GM12874 (cell line): Measurements from ENCODE around the gene RAB9B.

Source experiments
- TF ChIP-seq, protein P1 (sequence below): IDR thresholded peaks from 2 replicates; pipeline ENCODE4 v1.5.1; 2011; ENCODE audit warnings: low read depth, mild to moderate bottlenecking, control low read depth, low read length, moderate library complexity; ENCODE audit not compliant: insufficient read depth

RAB9B gene

DNA sequence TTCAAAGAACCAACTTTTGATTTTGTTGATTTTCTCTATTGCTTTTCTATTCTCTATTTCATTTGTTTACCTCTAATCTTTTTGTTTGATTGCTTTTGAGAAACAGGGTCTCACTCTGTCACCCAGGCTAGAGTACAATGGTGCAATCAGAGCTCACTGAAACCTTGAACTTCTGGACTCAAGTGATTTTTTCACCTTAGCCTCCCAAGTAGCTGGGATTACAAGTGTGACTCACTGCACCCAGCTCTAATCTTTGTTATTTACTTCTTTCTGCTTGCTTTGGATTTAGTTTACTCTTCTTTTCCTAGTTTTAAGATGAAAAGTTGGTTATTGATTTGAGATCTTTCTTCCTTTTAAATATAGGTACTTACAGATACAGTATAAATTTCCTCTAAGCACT is 26.2 kb downstream of the RAB9B start:
- TF ChIP-seq, protein P1, sequence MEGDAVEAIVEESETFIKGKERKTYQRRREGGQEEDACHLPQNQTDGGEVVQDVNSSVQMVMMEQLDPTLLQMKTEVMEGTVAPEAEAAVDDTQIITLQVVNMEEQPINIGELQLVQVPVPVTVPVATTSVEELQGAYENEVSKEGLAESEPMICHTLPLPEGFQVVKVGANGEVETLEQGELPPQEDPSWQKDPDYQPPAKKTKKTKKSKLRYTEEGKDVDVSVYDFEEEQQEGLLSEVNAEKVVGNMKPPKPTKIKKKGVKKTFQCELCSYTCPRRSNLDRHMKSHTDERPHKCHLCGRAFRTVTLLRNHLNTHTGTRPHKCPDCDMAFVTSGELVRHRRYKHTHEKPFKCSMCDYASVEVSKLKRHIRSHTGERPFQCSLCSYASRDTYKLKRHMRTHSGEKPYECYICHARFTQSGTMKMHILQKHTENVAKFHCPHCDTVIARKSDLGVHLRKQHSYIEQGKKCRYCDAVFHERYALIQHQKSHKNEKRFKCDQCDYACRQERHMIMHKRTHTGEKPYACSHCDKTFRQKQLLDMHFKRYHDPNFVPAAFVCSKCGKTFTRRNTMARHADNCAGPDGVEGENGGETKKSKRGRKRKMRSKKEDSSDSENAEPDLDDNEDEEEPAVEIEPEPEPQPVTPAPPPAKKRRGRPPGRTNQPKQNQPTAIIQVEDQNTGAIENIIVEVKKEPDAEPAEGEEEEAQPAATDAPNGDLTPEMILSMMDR = no peak

DNA sequence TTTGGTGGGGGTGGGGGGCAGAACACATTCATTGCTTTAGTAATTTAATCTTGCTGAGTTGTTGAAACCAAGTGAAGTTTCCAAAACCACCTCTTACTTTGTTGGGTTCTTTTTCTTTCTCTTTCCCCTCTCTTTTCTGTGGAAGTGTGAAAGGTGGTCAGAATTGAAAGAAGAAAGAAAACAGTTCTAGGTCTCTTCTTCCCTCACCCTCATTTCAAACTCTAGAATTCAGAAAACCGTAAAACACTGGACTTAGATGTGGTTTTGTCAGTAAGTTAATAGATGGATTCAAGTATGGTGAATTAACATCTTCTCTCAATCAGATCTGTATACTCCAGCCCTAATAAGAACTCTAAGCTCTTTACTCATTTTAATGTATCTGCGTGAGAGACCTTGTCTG is 31.7 kb downstream of the RAB9B start:
- TF ChIP-seq, protein P1 = no peak

DNA sequence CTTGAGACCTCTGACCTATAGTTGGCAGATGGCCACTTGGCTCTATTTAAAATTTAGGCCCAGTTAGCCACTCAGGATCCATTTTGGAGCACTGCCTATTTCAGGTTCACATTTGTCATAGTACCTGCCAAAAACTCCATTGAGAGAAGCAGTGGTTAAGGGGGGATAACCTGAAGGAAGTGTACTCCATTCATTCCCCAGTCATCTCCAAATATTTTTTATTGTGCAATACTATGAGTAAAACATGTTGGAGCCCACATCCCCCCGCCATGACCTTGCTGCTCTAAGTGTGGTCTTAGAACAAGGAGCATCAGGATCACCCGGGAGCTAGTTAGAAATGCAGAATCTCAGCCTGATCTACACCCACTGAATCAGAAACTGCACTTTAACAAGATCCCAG is 34.4 kb downstream of the RAB9B start:
- TF ChIP-seq, protein P1 = no peak

DNA sequence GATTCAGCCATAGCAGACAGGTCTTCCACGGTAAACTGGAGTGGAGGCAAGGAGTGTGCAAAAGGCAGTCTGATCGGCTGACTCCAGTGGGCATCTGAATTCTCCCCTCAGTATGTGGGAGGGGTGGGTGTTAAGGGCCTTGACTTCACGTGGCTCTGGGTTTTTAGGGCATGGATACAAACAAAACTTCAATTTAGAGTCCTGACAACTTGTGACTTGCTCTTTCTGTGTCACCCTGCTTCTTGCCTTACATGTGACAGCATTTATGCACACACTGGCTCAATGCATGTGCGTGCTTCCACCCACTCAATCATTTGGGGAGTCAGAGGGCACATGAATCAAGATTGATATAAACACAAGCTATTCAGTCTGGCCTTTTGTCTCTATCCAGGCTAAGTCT is 37.9 kb downstream of the RAB9B start:
- TF ChIP-seq, protein P1 = no peak

DNA sequence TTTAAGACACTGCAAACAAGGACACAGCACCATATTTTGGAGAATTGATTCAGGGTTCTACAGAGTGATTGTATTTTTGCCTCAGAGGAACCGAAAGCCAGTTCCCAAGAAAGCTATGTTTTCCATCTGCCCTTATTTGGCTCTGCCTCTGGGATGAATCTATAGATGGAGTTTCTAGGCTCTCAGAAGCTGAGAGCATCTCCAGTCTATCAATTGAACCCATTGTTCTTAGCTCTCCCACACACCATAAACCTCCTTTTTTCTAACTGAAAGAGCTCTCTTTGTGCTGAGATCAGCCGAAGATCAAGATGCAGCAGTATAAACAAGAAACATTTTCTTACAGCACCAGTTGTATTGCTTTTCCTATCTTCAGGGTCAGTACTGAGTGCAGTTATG is 38.5 kb downstream of the RAB9B start:
- TF ChIP-seq, protein P1 = no peak

DNA sequence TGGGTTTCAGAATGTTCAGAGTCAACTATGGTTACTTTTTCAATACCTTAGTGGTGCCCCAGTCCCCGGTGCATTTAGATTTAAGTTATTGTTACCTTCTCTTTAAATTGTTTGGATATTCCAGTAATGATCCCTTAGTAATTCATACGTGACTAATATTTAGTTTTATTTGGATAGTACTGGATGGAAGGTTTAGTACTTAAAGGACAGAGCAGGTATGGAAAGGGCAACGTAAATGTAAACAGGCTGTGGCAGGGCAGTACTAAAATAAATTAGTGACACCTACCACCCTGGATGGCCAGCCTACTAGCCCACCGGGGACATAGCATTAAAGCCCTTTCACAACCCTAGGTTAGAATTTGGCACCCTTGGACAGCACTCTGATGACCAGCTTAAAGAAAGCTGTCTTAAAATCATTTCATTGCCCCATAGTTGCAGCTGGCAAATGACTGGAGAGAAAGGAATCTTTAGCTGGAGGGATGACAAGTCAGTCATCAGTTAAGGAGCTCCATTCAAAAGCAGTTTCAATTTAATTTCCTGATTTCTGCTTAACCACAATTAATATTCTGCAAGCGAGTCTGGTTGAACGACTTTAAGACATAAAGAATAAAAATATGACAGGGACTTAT is 39.0 kb downstream of the RAB9B start:
- TF ChIP-seq, protein P1 = no peak

DNA sequence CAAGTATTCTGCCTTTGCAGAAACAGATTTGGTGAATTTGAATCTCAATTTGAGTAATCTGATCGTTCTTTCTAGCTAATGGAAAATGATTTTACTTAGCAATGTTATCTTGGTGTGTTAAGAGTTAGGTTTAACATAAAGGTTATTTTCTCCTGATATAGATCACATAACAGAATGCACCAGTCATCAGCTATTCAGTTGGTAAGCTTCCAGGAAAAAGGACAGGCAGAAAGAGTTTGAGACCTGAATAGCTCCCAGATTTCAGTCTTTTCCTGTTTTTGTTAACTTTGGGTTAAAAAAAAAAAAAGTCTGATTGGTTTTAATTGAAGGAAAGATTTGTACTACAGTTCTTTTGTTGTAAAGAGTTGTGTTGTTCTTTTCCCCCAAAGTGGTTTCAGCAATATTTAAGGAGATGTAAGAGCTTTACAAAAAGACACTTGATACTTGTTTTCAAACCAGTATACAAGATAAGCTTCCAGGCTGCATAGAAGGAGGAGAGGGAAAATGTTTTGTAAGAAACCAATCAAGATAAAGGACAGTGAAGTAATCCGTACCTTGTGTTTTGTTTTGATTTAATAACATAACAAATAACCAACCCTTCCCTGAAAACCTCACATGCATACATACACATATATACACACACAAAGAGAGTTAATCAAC is 40.1 kb downstream of the RAB9B start:
- TF ChIP-seq, protein P1 = no peak
